ENCODE data around the gene SLC35F5.
"Not testable (repeated sequence)": the region's sequence is repeated elsewhere in the genome, so short reads cannot be mapped to it uniquely, and the experiment has no call there.

Gene SLC35F5

GRCh38 chr2:113755835-113756354 is 547 bp downstream of the SLC35F5 start:
- no peak for DNase-seq

GRCh38 chr2:113755035-113755834 is 1.2 kb downstream of the SLC35F5 start:
- no peak for DNase-seq

- no peak for DNase-seq
These were observed 2.3 kb downstream of the SLC35F5 start for GRCh38 chr2:113754160-113754559.

GRCh38 chr2:113750385-113750784 is 6.1 kb downstream of the SLC35F5 start:
- DNase-seq, result no peak

GRCh38 chr2:113741091-113741490 is 15.4 kb downstream of the SLC35F5 start:
- DNase-seq, result no peak

GRCh38 chr2:113739849-113740248 is 16.6 kb downstream of the SLC35F5 start:
- DNase-seq, result no peak

- no peak for DNase-seq
These were observed 22.3 kb downstream of the SLC35F5 start for GRCh38 chr2:113734185-113734584.

- no peak for DNase-seq
These were observed 32.4 kb downstream of the SLC35F5 start for GRCh38 chr2:113724010-113724409.

- no peak for DNase-seq
These were observed 33.0 kb downstream of the SLC35F5 start for GRCh38 chr2:113723411-113723810.

GRCh38 chr2:113720167-113720566 is 36.3 kb downstream of the SLC35F5 start:
- DNase-seq, result no peak

GRCh38 chr2:113716291-113716690 is 40.2 kb downstream of the SLC35F5 start:
- no peak for DNase-seq

- no peak for DNase-seq
These were observed 43.5 kb downstream of the SLC35F5 start for GRCh38 chr2:113712941-113713340.

- DNase-seq, result no peak
These were observed 44.6 kb downstream of the SLC35F5 start for GRCh38 chr2:113711851-113712250.

GRCh38 chr2:113709022-113709421 is 47.4 kb downstream of the SLC35F5 start:
- no peak for DNase-seq

GRCh38 chr2:113707106-113707505 is 49.3 kb downstream of the SLC35F5 start:
- no peak for DNase-seq

- no peak for DNase-seq
These were observed 50.4 kb downstream of the SLC35F5 start for GRCh38 chr2:113705982-113706523.

- not testable (repeated sequence) for DNase-seq
These were observed 52.0 kb downstream of the SLC35F5 start for GRCh38 chr2:113704300-113704993.

GRCh38 chr2:113703386-113704299 is 52.8 kb downstream of the SLC35F5 start:
- DNase-seq, result no peak

GRCh38 chr2:113700186-113700841 is 56.1 kb downstream of the SLC35F5 start:
- peak; percentile 18 for DNase-seq

GRCh38 chr2:113698892-113699447 is 57.5 kb downstream of the SLC35F5 start:
- DNase-seq, result no peak

GRCh38 chr2:113698251-113698650 is 58.2 kb downstream of the SLC35F5 start:
- DNase-seq, result not testable (repeated sequence)

GRCh38 chr2:113697516-113697915 is 58.9 kb downstream of the SLC35F5 start:
- DNase-seq, result no peak
